GM19467 (cell line): ENCODE measurements around the gene PLXDC2.
"Not testable (repeated sequence)": the region's sequence is repeated elsewhere in the genome, so short reads cannot be mapped to it uniquely, and the experiment has no call there.

Experiments
- ATAC-seq: cut with Tn5 transposase; IDR thresholded peaks from one replicate; pipeline ENCODE4 v1.9.1; 2021; ENCODE audit warnings: mild to moderate bottlenecking, moderate library complexity; ENCODE audit not compliant: unreplicated experiment

PLXDC2 gene

DNA sequence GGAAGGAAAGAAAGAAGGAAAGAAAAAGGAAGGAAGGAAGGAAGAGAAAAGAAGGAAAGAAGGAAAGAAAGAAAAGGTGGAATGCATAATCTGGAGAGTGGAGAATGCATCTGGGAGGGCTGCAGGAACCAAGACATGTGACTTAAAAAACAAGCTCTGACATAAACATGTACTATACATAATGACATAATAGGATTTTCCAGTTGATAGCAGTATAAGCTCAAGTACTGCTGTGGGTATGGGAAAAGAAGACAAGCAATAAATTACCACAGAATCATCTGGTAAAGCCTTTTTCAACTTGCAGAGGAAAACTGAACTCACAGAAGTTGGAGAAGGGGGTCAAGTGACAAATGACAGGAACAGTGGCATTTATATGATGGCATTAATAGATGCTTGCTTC is 345.9 kb downstream of the PLXDC2 start:
- ATAC-seq: no peak

- no peak for ATAC-seq
Measured at GRCh38 chr10:20166096-20166675, 350.0 kb downstream of the PLXDC2 start.

- ATAC-seq: no peak
Measured at GRCh38 chr10:20170661-20171060, 354.4 kb downstream of the PLXDC2 start.

DNA sequence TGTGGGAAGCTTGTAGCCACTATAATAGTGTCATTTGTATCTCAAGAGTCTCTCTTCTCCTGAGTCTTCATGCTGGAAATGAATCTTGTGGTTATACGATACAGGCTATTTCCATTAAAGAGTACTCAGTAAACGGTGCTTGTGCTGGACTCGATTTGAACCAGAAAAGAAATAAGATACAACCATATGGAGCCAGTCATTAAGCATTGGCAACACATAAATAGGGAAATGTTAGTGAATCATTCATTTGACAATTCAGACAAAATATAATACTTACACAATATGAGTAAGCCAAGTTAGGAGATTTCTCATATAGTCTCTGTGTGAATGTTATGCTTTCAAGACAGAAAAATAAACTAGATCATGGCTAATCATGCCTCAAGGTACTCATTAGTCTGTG is 356.8 kb downstream of the PLXDC2 start:
- ATAC-seq: no peak

- no peak for ATAC-seq
Measured at GRCh38 chr10:20175719-20176118, 359.5 kb downstream of the PLXDC2 start.

- no peak for ATAC-seq
Measured at GRCh38 chr10:20180766-20181165, 364.5 kb downstream of the PLXDC2 start.

DNA sequence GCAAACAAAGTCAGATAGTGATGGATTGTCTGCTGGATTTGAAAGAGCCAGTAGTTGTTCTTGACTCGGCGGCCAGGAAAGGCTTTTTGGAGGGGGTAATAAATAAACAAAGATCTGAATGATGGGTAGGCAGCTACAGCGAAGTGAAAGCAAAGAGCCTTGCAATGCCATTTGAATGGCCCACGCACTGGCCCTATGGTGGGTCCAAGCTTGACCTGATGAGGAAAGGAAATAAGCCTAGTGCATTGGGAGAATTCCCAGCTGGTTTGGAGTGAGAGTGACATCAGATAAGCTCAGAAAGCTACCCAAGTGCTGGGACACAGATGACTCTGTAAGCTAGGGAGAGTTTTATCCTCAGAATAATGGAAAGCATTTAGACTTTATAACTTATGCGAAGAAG is 365.2 kb downstream of the PLXDC2 start:
- ATAC-seq: no peak

GRCh38 chr10:20185116-20185515 is 368.9 kb downstream of the PLXDC2 start:
- no peak for ATAC-seq

GRCh38 chr10:20191392-20191791 is 375.2 kb downstream of the PLXDC2 start:
- not testable (repeated sequence) for ATAC-seq

- no peak for ATAC-seq
Measured at GRCh38 chr10:20195076-20195475, 378.8 kb downstream of the PLXDC2 start.

DNA sequence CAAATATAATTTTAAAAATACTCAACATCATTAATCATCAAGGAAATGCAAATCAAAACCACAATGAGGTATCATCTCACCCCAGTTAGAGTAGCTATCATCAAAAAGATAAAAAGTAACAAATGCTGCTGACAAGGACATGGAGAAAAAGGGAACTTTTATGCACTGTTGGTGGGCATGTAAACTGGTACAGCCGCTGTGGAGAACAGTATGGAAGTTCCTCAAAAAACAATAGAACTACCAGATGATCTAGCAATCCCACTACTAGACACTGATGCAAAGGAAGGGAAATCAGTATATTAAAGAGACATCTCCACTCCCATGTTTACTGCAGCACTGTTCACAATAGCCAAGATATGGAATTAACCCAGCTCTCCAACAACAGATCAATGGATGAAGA is 384.5 kb downstream of the PLXDC2 start:
- ATAC-seq: no peak

GRCh38 chr10:20202337-20202736 is 386.1 kb downstream of the PLXDC2 start:
- ATAC-seq: no peak

DNA sequence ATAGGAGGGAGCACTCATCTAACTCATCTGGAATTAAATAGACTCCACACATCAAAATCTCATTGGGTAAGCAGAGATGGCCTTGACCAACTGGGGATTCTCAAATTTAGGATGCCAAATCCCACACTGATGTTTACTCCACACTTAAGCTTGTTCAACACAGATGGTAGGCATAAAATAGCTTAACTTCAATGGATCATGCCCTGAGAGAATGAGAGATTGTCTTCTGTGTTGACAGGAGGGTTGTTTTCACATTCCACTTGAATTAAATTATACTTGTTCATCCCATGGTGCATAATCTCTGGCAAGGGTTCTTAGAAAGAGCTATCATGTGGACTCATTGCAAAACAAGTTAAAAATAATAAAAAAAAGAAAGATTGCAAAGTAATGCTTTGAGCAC is 391.4 kb downstream of the PLXDC2 start:
- ATAC-seq: no peak

DNA sequence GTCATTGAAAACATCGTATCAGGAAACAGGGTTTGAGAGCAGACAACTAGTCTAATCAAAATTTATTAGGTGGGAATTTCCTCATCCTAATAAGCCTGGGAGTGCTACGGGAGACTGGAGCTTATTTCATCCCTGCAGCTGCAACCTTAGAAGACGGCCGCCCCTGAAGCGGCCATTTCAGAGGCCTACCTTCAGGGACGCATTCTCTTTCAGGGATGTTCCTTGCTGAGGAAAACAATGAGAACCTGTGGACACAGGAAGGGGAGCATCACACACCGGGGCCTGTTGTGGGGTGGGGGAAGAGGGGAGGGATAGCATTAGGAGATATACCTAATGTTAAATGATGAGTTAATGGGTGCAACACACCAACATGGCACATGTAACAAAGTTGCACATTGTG is 392.9 kb downstream of the PLXDC2 start:
- ATAC-seq: not testable (repeated sequence)

DNA sequence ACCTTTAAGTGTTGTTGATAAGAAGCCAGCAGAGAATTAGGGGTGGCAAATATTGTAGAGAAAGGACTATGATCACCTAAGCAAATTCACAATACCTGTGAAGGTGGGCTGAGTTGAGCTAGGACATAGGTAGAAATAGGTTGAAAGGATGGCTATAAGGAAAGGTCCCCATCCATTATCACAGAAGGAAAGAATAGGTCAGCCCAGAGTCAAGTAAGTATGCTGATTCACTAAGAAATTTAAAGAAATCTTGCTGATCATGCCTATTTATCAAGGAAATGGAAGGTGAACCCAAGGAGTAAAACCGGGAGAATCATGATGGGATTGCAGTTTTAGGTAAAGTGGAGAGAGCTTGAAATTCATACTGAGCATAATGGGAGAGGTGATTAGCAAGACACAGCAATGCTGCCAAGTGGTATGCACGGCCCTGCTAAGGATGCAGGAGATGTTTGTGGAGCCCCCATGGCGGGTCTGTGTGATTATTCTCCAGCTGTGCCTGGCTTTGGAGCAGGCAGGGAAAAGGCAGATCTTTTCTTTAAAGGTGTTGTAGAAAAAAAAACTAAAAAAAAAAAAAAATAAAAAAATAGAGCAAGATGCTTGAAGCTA is 399.4 kb downstream of the PLXDC2 start:
- ATAC-seq: no peak

DNA sequence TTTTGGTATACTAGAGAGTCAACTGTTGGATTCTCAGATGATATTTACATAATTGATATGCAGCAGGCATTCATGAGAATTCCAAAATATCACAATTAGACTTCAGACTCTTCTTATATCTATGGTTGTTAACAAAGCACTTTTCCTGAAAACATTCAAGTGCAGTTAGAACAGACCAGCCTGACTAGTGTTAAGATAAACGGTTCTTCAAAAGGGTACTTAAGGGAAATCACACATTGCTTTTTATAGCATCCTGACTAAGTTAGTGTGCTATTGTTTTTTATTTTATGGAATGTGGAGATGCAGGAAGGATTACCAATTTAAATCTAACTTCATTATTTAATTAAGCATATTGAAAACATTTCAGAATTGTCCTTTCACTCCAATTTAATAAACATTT is 405.1 kb downstream of the PLXDC2 start:
- no peak for ATAC-seq

- ATAC-seq: no peak
Measured at GRCh38 chr10:20228729-20229128, 412.5 kb downstream of the PLXDC2 start.

GRCh38 chr10:20232079-20232705 is 416.0 kb downstream of the PLXDC2 start:
- no peak for ATAC-seq

DNA sequence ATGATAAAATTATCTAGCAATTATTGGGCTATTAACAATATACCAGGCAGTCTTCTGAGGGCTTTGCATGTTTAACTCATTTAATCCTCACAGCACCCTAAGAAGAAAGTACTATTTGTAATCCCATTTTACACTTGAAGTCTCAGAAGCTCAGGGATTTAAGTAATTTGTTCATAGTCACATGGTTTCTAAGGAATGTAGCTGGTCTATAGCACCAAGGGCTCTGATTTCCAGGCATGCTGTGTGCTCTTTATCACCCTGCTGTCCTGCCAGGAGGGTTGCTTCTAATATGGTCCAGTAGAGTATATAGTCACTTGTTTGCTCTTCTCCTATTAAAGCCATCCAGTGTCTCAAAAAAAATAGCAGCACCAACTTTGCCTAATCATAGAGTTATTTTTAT is 417.2 kb downstream of the PLXDC2 start:
- ATAC-seq: no peak

GRCh38 chr10:20234579-20234978 is 418.3 kb downstream of the PLXDC2 start:
- no peak for ATAC-seq

GRCh38 chr10:20237091-20237570 is 420.9 kb downstream of the PLXDC2 start:
- ATAC-seq: no peak

DNA sequence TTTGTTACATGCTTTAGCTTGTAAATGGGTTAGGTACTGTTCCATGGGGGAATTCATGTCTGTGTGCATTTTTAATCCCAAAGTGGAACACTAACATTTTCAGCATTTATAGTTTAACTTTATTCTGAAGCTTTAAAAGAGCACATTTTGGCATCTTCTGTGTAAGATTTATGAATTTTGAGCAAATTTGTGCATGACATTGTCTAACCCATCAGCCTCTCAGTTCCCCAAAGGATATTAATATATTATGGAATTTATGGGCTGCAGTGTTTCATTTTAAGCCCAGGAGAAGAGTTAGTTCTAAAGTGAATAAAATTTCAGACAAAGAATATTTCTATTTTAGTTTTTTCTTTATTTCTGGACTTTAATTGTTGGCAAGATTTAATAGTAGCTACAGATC is 421.4 kb downstream of the PLXDC2 start:
- no peak for ATAC-seq
